H9 (cell line): ENCODE results near the gene RIOK1. TPM values are rescaled to one million over a fixed set of nuclear protein-coding genes. Genes with fewer than 3 reads are reported as not detected.

Experiments used
- DNase-seq: peaks from one replicate; pipeline ENCODE4 v3.0.0-alpha.2; 2017
- H2AFZ ChIP-seq: one replicate; pipeline ENCODE4 v1.6.1; 2013; ENCODE audit warnings: mild to moderate bottlenecking, low read length, control low read depth, moderate library complexity
- H2AK5ac ChIP-seq: 2 replicates; pipeline ENCODE4 v1.6.1; 2013; ENCODE audit warnings: low read length, control low read depth, mixed read lengths; ENCODE audit not compliant: insufficient read length
- H2BK120ac ChIP-seq: one replicate; pipeline ENCODE4 v1.6.1; 2013; ENCODE audit warnings: low read depth, mild to moderate bottlenecking, low read length, control low read depth, inconsistent platforms; ENCODE audit not compliant: poor library complexity, severe bottlenecking
- H2BK12ac ChIP-seq: 2 replicates; pipeline ENCODE4 v1.6.1; 2013; ENCODE audit warnings: low read length, control low read depth, mixed read lengths, low read depth; ENCODE audit not compliant: insufficient read length
- H2BK15ac ChIP-seq: 2 replicates; pipeline ENCODE4 v1.6.1; 2013; ENCODE audit warnings: low read depth, low read length, control low read depth
- H2BK20ac ChIP-seq: one replicate; pipeline ENCODE4 v1.6.1; 2013; ENCODE audit warnings: low read depth, mild to moderate bottlenecking, low read length, control low read depth, inconsistent platforms; ENCODE audit not compliant: poor library complexity, severe bottlenecking
- H2BK5ac ChIP-seq: 2 replicates; pipeline ENCODE4 v1.6.1; 2013; ENCODE audit warnings: low read length, control low read depth, mixed read lengths; ENCODE audit not compliant: insufficient read length
- H3K14ac ChIP-seq: 2 replicates; pipeline ENCODE4 v1.6.1; 2013; ENCODE audit warnings: low read length, control low read depth; ENCODE audit not compliant: insufficient read depth
- H3K18ac ChIP-seq: 2 replicates; pipeline ENCODE4 v1.6.1; 2013; ENCODE audit warnings: low read depth, mild to moderate bottlenecking, mixed read lengths, low read length, control low read depth; ENCODE audit not compliant: insufficient read length
- H3K23ac ChIP-seq: 2 replicates; pipeline ENCODE4 v1.6.1; 2013; ENCODE audit warnings: low read length, control low read depth, mixed read lengths, low read depth; ENCODE audit not compliant: insufficient read length
- H3K23me2 ChIP-seq: 2 replicates; pipeline ENCODE4 v1.6.1; 2013; ENCODE audit warnings: low read depth, mild to moderate bottlenecking, mixed read lengths, low read length, control low read depth; ENCODE audit not compliant: insufficient read length, poor library complexity, severe bottlenecking
- H3K27ac ChIP-seq: 2 replicates; pipeline ENCODE4 v1.5.1; 2013; ENCODE audit warnings: low read length, control low read depth, mixed read lengths, low read depth; ENCODE audit not compliant: insufficient read length
- H3K27me3 ChIP-seq: 2 replicates; pipeline ENCODE4 v1.6.1; 2013; ENCODE audit warnings: low read length, control low read depth, inconsistent platforms; ENCODE audit not compliant: insufficient read depth
- H3K4ac ChIP-seq: 2 replicates; pipeline ENCODE4 v1.6.1; 2013; ENCODE audit warnings: low read depth, mild to moderate bottlenecking, control low read depth, inconsistent platforms, low read length, moderate library complexity
- H3K4me1 ChIP-seq: 2 replicates; pipeline ENCODE4 v1.6.1; 2013; ENCODE audit warnings: low read length, control low read depth, inconsistent platforms; ENCODE audit not compliant: insufficient read depth
- H3K4me2 ChIP-seq: 2 replicates; pipeline ENCODE4 v1.6.1; 2013; ENCODE audit warnings: low read length, control low read depth, mixed read lengths; ENCODE audit not compliant: insufficient read length, insufficient read depth
- H3K56ac ChIP-seq: 2 replicates; pipeline ENCODE4 v1.6.1; 2013; ENCODE audit warnings: low read depth, mild to moderate bottlenecking, mixed read lengths, low read length, control low read depth; ENCODE audit not compliant: insufficient read length
- H3K79me1 ChIP-seq: 2 replicates; pipeline ENCODE4 v1.6.1; 2013; ENCODE audit warnings: low read depth, mild to moderate bottlenecking, moderate library complexity, low read length, control low read depth, inconsistent platforms; ENCODE audit not compliant: insufficient read depth, poor library complexity, severe bottlenecking
- H3K79me2 ChIP-seq: 2 replicates; pipeline ENCODE4 v1.6.1; 2013; ENCODE audit warnings: low read length, control low read depth, inconsistent platforms; ENCODE audit not compliant: insufficient read depth
- H3K9ac ChIP-seq: 2 replicates; pipeline ENCODE4 v1.6.1; 2013; ENCODE audit warnings: low read length, control low read depth, mixed read lengths; ENCODE audit not compliant: insufficient read length; ENCODE audit errors: extremely low read depth
- H3K9me3 ChIP-seq: one replicate; pipeline ENCODE4 v1.6.1; 2013; ENCODE audit warnings: low read depth, low read length, inconsistent platforms; ENCODE audit not compliant: control insufficient read depth
- H3T11ph ChIP-seq: one replicate; pipeline ENCODE4 v1.6.1; 2013; ENCODE audit warnings: mild to moderate bottlenecking, low read length, control low read depth, inconsistent platforms
- H4K20me1 ChIP-seq: one replicate; pipeline ENCODE4 v1.6.1; 2013; ENCODE audit not compliant: control insufficient read depth, insufficient read length, insufficient read depth
- H4K5ac ChIP-seq: 2 replicates; pipeline ENCODE4 v1.6.1; 2013; ENCODE audit warnings: low read depth, mild to moderate bottlenecking, mixed read lengths, low read length, control low read depth; ENCODE audit not compliant: insufficient read length
- H4K8ac ChIP-seq: replicated peaks from 2 replicates; pipeline ENCODE4 v1.6.1; 2013; ENCODE audit warnings: low read length, control low read depth, mixed read lengths, low read depth; ENCODE audit not compliant: insufficient read length
- H4K91ac ChIP-seq: 2 replicates; pipeline ENCODE4 v1.6.1; 2013; ENCODE audit warnings: low read depth, mild to moderate bottlenecking, moderate library complexity, mixed read lengths, low read length, control low read depth; ENCODE audit not compliant: insufficient read length
- H3K27ac Mint-ChIP-seq, 3 experiments: 2 replicates in 2 of 3; 3 replicates in 1 of 3; pipeline ENCODE4 v1.8.0; 2020 to 2021; ENCODE audit warnings: mixed read lengths in 3 of 3, mild to moderate bottlenecking in 1 of 3, moderate library complexity in 1 of 3
- H3K27me3 Mint-ChIP-seq: 2 replicates; pipeline ENCODE4 v1.8.0; 2021; ENCODE audit warnings: low read depth, mild to moderate bottlenecking, moderate library complexity, mixed read lengths
- H3K36me3 Mint-ChIP-seq, 3 experiments: 2 replicates in 2 of 3; 3 replicates in 1 of 3; pipeline ENCODE4 v1.8.0; 2020 to 2021; ENCODE audit warnings: low read depth in 3 of 3, mixed read lengths in 3 of 3; ENCODE audit not compliant: insufficient read depth in 1 of 3
- H3K4me1 Mint-ChIP-seq, 2 experiments: 2 replicates each; pipeline ENCODE4 v1.8.0; 2020; ENCODE audit warnings: mixed read lengths in 2 of 2
- H3K4me3 Mint-ChIP-seq, 2 experiments: 2 replicates in 1 of 2; 3 replicates in 1 of 2; pipeline ENCODE4 v1.8.0; 2020 to 2021; ENCODE audit warnings: mild to moderate bottlenecking in 2 of 2, mixed read lengths in 2 of 2, moderate library complexity in 1 of 2
- H3K9me3 Mint-ChIP-seq, 2 experiments: 2 replicates in 1 of 2; 3 replicates in 1 of 2; pipeline ENCODE4 v1.8.0; 2020; ENCODE audit warnings: mild to moderate bottlenecking in 2 of 2, mixed read lengths in 2 of 2, moderate library complexity in 1 of 2
- WGBS: extraction: QIAGEN DNeasy Blood & Tissue Kit; methylation state at CpG from one replicate; pipeline ENCODE4 v1.1.7; 2013; ENCODE audit warnings: missing lambda C conversion rate, low lambda C conversion rate, mixed read lengths; ENCODE audit not compliant: insufficient read length; ENCODE audit errors: extremely low coverage; 5-methylcytosine and 5-hydroxymethylcytosine counted together
- total RNA-seq: library from RNA; stranded (reverse); gene quantifications from 2 replicates; pipeline ENCODE4 v1.2.1, GENCODE V29; 2021
- TF ChIP-seq, protein P1 (sequence below): fragments of 200-600 bp; sonication (generic); conservative IDR thresholded peaks from 3 replicates; pipeline ENCODE4 v1.8.0; 2021; ENCODE audit warnings: antibody characterized with exemption, mild to moderate bottlenecking

RIOK1 gene
- total RNA-seq, 1 experiment from 2014 or later: 40.0 TPM

DNA sequence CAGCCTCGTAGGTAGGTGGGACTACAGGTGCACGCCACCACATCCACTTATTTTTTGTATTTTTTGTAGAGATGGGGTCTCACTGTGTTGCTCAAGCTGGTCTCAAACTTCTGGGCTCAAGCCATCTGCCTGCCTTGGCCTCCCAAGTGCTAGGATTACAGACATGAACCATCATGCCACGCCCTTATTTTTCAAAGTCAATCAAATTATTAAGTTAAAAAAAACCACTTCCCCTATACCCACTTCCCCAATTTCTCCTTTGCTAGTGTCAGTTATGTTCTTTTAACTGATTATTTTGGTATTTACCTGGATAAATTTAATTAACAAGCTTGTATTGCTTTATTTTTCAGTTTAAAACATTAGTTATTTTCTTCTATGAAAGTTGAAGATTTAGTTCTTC lies 49.6 kb downstream of the RIOK1 start:
- H3K4me3 Mint-ChIP-seq: no peak overlapping the region
- TF ChIP-seq, protein P1, sequence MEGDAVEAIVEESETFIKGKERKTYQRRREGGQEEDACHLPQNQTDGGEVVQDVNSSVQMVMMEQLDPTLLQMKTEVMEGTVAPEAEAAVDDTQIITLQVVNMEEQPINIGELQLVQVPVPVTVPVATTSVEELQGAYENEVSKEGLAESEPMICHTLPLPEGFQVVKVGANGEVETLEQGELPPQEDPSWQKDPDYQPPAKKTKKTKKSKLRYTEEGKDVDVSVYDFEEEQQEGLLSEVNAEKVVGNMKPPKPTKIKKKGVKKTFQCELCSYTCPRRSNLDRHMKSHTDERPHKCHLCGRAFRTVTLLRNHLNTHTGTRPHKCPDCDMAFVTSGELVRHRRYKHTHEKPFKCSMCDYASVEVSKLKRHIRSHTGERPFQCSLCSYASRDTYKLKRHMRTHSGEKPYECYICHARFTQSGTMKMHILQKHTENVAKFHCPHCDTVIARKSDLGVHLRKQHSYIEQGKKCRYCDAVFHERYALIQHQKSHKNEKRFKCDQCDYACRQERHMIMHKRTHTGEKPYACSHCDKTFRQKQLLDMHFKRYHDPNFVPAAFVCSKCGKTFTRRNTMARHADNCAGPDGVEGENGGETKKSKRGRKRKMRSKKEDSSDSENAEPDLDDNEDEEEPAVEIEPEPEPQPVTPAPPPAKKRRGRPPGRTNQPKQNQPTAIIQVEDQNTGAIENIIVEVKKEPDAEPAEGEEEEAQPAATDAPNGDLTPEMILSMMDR: no peak

More for the DNA sequence above, 49.6 kb downstream of the RIOK1 start:
- no peak overlapping the region for H4K91ac ChIP-seq
- no peak overlapping the region for H4K5ac ChIP-seq
- H3K27ac ChIP-seq: no peak overlapping the region
- H2AFZ ChIP-seq: no peak overlapping the region
- no peaks in the 10 kb centered on the region for H4K20me1 ChIP-seq
- no peak overlapping the region for H3T11ph ChIP-seq
- H3K27me3 ChIP-seq: no peaks in the 10 kb centered on the region
- Mint-ChIP-seq H3K4me1 (peaks cover 0 to 6% of the 10 kb centered on the region in 2 experiments; a peak in 2 of 4 replicates), H3K9me3 (peaks cover 0 to 2% of the 10 kb centered on the region in 2 experiments; a peak in 1 of 5 replicates), H3K27ac (no peak overlapping the region), H3K36me3 (no peaks in the 10 kb centered on the region), H3K27me3 (0 out of 2 replicates have a peak, but pooled peaks cover 1% of the 10 kb centered on the region)
- no peak overlapping the region for H2BK5ac ChIP-seq
- H3K79me2 ChIP-seq: no peaks in the 10 kb centered on the region
- H3K9me3 ChIP-seq: no peaks in the 10 kb centered on the region
- DNase-seq: no peak
- H2AK5ac ChIP-seq: no peak overlapping the region
- H3K14ac ChIP-seq: no peak overlapping the region
- H3K4me1 ChIP-seq: no peaks in the 10 kb centered on the region
- H3K18ac ChIP-seq: no peak overlapping the region
- H4K8ac ChIP-seq: no peak overlapping the region
- no peak overlapping the region for H3K4ac ChIP-seq
- no peak overlapping the region for H3K23ac ChIP-seq
- H3K23me2 ChIP-seq: no peaks in the 10 kb centered on the region
- H2BK15ac ChIP-seq: no peak overlapping the region
- H2BK120ac ChIP-seq: no peak overlapping the region
- H3K56ac ChIP-seq: no peak overlapping the region
- H3K4me2 ChIP-seq: no peak overlapping the region
- no peaks in the 10 kb centered on the region for H3K79me1 ChIP-seq
- no peak overlapping the region for H3K9ac ChIP-seq
- no peak overlapping the region for H2BK20ac ChIP-seq
- no CpG with 5 or more reads among the region's 3 CpGs for WGBS
- no peak overlapping the region for H2BK12ac ChIP-seq
